ENCODE measurements around the gene MYO1D. TPM values are rescaled to one million over a fixed set of nuclear protein-coding genes. Genes with fewer than 3 reads are reported as not detected.

MYO1D gene
- total RNA-seq, 2 donors from 2014 or later: 162 to 201 TPM

- intact Hi-C loops (cut with DNase I): no loop called here
- no peak for DNase-seq (ENCODE audit: low spot score)
Observed at GRCh38 chr17:32445971-32446370, 431.0 kb downstream of the MYO1D start.

GRCh38 chr17:32445497-32445896 is 431.4 kb downstream of the MYO1D start:
- no peak for DNase-seq (ENCODE audit: low spot score)
- intact Hi-C loops (cut with DNase I): no loop called here

- intact Hi-C loops (cut with DNase I): no loop called here
- DNase-seq (ENCODE audit: low spot score): no peak
Observed at GRCh38 chr17:32445074-32445415, 431.9 kb downstream of the MYO1D start.

GRCh38 chr17:32444301-32445073 is 432.4 kb downstream of the MYO1D start, which contains the start of gene PSMD11:
Gene PSMD11 (plus strand): TSS chr17:32444510. CDS start chr17:32444524, 14 bp downstream.
- DNase-seq (ENCODE audit: low spot score): peak; percentile 99
- intact Hi-C loops (cut with DNase I): no loop called here

- DNase-seq (ENCODE audit: low spot score): no peak
- intact Hi-C loops (cut with DNase I): no loop called here
Observed at GRCh38 chr17:32443827-32444300, 433.1 kb downstream of the MYO1D start.

Other genes starting within 250 kb of the MYO1D start
- gene TMEM98, start 51.0 kb upstream of the MYO1D start, total RNA-seq: 10 to 100 TPM; 27.5 to 42.9 TPM
- not detected for gene SPACA3, start 114.7 kb upstream of the MYO1D start, total RNA-seq